Measurements from ENCODE around the gene THBD.

GRCh38 chr20:23047738-23048214 lies 1.7 kb downstream of the THBD start:
- TF ChIP-seq CTCF (IDR thresholded peaks at IDR 0.05; ENCODE audit: insufficient read depth, low read length) (no peak), SPI1 (IDR thresholded peaks at IDR 0.05; ENCODE audit: borderline replicate concordance, low read depth) (no peak)

Data from HL-60 (cell line).